Measurements from ENCODE around the gene HBM. TPM values are rescaled to one million over a fixed set of nuclear protein-coding genes. Genes with fewer than 3 reads are reported as not detected.
A peak's percentile ranks its signal among the peaks of the same experiment; 100 is the strongest.
"Not testable (repeated sequence)": the region's sequence is repeated elsewhere in the genome, so short reads cannot be mapped to it uniquely, and the experiment has no call there.

The HBM gene
- total RNA-seq, 3 donors from 2014 or later, result not detected

DNA sequence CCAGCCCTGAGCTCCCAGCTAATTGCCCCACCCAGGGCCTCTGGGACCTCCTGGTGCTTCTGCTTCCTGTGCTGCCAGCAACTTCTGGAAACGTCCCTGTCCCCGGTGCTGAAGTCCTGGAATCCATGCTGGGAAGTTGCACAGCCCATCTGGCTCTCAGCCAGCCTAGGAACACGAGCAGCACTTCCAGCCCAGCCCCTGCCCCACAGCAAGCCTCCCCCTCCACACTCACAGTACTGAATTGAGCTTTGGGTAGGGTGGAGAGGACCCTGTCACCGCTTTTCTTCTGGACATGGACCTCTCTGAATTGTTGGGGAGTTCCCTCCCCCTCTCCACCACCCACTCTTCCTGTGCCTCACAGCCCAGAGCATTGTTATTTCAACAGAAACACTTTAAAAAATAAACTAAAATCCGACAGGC lies 4.3 kb downstream of the HBM start:
- ATAC-seq; H3K4me3 Mint-ChIP-seq; H3K9me3 Mint-ChIP-seq; DNase-seq; H3K36me3 Mint-ChIP-seq (ENCODE audit: insufficient read depth): not testable (repeated sequence)
- peaks cover 15% of the 10 kb centered on the region for H3K4me1 Mint-ChIP-seq (ENCODE audit: low read depth)
- H3K27me3 Mint-ChIP-seq (ENCODE audit: low read depth), result peaks cover 69% of the 10 kb centered on the region

DNA sequence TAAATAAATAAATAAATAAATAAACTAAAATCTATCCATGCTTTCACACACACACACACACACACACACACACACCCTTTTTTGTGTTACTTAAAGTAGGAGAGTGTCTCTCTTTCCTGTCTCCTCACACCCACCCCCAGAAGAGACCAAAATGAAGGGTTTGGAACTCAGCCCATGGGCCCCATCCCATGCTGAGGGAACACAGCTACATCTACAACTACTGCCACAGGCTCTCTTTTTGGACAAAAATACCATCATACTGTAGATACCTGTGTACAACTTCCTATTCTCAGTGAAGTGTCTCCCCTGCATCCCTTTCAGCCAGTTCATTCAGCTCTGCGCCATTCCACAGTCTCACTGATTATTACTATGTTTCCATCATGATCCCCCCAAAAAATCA lies 5.0 kb downstream of the HBM start:
- no peak for DNase-seq
- Mint-ChIP-seq H3K4me3 (no peak overlapping the region), H3K36me3 (ENCODE audit: insufficient read depth) (no peaks in the 10 kb centered on the region), H3K4me1 (ENCODE audit: low read depth) (peaks cover 18% of the 10 kb centered on the region), H3K9me3 (no peaks in the 10 kb centered on the region), H3K27me3 (ENCODE audit: low read depth) (peaks cover 72% of the 10 kb centered on the region)
- ATAC-seq, result no peak

DNA sequence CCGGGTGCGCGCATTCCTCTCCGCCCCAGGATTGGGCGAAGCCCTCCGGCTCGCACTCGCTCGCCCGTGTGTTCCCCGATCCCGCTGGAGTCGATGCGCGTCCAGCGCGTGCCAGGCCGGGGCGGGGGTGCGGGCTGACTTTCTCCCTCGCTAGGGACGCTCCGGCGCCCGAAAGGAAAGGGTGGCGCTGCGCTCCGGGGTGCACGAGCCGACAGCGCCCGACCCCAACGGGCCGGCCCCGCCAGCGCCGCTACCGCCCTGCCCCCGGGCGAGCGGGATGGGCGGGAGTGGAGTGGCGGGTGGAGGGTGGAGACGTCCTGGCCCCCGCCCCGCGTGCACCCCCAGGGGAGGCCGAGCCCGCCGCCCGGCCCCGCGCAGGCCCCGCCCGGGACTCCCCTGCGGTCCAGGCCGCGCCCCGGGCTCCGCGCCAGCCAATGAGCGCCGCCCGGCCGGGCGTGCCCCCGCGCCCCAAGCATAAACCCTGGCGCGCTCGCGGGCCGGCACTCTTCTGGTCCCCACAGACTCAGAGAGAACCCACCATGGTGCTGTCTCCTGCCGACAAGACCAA lies 6.7 kb downstream of the HBM start, which contains the start of gene HBA2:
TSS of gene HBA2 (plus strand) at position 503 of the 568 bp plus-strand sequence. CDS start at position 540, 37 bp downstream.
- peaks cover 67% of the 10 kb centered on the region for H3K27me3 Mint-ChIP-seq (ENCODE audit: low read depth)
- H3K36me3 Mint-ChIP-seq (ENCODE audit: insufficient read depth); H3K9me3 Mint-ChIP-seq; DNase-seq: not testable (repeated sequence)
- ATAC-seq, result peak; percentile 57 to 59
- H3K4me3 Mint-ChIP-seq, result peak within 1 kb of the TSS; percentile 26
- peaks cover 11% of the 10 kb centered on the region for H3K4me1 Mint-ChIP-seq (ENCODE audit: low read depth)

DNA sequence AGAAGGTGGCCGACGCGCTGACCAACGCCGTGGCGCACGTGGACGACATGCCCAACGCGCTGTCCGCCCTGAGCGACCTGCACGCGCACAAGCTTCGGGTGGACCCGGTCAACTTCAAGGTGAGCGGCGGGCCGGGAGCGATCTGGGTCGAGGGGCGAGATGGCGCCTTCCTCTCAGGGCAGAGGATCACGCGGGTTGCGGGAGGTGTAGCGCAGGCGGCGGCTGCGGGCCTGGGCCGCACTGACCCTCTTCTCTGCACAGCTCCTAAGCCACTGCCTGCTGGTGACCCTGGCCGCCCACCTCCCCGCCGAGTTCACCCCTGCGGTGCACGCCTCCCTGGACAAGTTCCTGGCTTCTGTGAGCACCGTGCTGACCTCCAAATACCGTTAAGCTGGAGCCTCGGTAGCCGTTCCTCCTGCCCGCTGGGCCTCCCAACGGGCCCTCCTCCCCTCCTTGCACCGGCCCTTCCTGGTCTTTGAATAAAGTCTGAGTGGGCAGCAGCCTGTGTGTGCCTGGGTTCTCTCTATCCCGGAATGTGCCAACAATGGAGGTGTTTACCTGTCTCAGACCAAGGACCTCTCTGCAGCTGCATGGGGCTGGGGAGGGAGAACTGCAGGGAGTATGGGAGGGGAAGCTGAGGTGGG lies 7.6 kb downstream of the HBM start:
- Mint-ChIP-seq H3K4me1 (ENCODE audit: low read depth) (peaks cover 11% of the 10 kb centered on the region), H3K4me3 (peak overlapping the region; percentile 26), H3K27me3 (ENCODE audit: low read depth) (peaks cover 67% of the 10 kb centered on the region)
- not testable (repeated sequence) for DNase-seq; H3K9me3 Mint-ChIP-seq; H3K36me3 Mint-ChIP-seq (ENCODE audit: insufficient read depth); ATAC-seq

DNA sequence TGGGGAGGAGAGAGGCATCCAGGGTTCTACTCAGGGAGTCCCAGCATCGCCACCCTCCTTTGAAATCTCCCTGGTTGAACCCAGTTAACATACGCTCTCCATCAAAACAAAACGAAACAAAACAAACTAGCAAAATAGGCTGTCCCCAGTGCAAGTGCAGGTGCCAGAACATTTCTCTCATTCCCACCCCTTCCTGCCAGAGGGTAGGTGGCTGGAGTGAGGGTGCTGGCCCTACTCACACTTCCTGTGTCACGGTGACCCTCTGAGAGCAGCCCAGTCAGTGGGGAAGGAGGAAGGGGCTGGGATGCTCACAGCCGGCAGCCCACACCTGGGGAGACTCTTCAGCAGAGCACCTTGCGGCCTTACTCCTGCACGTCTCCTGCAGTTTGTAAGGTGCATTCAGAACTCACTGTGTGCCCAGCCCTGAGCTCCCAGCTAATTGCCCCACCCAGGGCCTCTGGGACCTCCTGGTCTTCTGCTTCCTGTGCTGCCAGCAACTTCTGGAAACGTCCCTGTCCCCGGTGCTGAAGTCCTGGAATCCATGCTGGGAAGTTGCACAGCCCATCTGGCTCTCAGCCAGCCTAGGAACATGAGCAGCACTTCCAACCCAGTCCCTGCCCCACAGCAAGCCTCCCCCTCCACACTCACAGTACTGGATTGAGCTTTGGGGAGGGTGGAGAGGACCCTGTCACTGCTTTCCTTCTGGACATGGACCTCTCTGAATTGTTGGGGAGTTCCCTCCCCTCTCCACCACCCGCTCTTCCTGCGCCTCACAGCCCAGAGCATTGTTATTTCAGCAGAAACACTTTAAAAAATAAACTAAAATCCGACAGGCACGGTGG lies 8.4 kb downstream of the HBM start:
- not testable (repeated sequence) for H3K36me3 Mint-ChIP-seq (ENCODE audit: insufficient read depth); DNase-seq; H3K9me3 Mint-ChIP-seq; H3K4me3 Mint-ChIP-seq; ATAC-seq
- H3K27me3 Mint-ChIP-seq (ENCODE audit: low read depth), result peaks cover 63% of the 10 kb centered on the region
- peaks cover 11% of the 10 kb centered on the region for H3K4me1 Mint-ChIP-seq (ENCODE audit: low read depth)

DNA sequence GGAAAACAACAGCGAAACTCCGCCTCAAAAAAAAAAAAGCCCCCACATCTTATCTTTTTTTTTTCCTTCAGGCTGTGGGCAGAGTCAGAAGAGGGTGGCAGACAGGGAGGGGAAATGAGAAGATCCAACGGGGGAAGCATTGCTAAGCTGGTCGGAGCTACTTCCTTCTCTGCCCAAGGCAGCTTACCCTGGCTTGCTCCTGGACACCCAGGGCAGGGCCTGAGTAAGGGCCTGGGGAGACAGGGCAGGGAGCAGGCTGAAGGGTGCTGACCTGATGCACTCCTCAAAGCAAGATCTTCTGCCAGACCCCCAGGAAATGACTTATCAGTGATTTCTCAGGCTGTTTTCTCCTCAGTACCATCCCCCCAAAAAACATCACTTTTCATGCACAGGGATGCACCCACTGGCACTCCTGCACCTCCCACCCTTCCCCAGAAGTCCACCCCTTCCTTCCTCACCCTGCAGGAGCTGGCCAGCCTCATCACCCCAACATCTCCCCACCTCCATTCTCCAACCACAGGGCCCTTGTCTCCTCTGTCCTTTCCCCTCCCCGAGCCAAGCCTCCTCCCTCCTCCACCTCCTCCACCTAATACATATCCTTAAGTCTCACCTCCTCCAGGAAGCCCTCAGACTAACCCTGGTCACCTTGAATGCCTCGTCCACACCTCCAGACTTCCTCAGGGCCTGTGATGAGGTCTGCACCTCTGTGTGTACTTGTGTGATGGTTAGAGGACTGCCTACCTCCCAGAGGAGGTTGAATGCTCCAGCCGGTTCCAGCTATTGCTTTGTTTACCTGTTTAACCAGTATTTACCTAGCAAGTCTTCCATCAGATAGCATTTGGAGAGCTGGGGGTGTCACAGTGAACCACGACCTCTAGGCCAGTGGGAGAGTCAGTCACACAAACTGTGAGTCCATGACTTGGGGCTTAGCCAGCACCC lies 9.5 kb downstream of the HBM start:
- ATAC-seq (no peak), DNase-seq (no peak)
- H3K4me1 Mint-ChIP-seq (ENCODE audit: low read depth), result peaks cover 13% of the 10 kb centered on the region
- H3K9me3 Mint-ChIP-seq, result no peaks in the 10 kb centered on the region
- no peaks in the 10 kb centered on the region for H3K36me3 Mint-ChIP-seq (ENCODE audit: insufficient read depth)
- H3K27me3 Mint-ChIP-seq (ENCODE audit: low read depth), result peaks cover 64% of the 10 kb centered on the region
- peak overlapping the region; percentile 24 for H3K4me3 Mint-ChIP-seq

DNA sequence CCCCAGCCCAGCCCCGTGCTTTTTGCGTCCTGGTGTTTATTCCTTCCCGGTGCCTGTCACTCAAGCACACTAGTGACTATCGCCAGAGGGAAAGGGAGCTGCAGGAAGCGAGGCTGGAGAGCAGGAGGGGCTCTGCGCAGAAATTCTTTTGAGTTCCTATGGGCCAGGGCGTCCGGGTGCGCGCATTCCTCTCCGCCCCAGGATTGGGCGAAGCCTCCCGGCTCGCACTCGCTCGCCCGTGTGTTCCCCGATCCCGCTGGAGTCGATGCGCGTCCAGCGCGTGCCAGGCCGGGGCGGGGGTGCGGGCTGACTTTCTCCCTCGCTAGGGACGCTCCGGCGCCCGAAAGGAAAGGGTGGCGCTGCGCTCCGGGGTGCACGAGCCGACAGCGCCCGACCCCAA lies 10.2 kb downstream of the HBM start:
- Mint-ChIP-seq H3K4me1 (ENCODE audit: low read depth) (peaks cover 13% of the 10 kb centered on the region), H3K27me3 (ENCODE audit: low read depth) (peaks cover 59% of the 10 kb centered on the region)
- H3K4me3 Mint-ChIP-seq; DNase-seq; H3K9me3 Mint-ChIP-seq; H3K36me3 Mint-ChIP-seq (ENCODE audit: insufficient read depth): not testable (repeated sequence)
- peak; percentile 3 to 15 for ATAC-seq

DNA sequence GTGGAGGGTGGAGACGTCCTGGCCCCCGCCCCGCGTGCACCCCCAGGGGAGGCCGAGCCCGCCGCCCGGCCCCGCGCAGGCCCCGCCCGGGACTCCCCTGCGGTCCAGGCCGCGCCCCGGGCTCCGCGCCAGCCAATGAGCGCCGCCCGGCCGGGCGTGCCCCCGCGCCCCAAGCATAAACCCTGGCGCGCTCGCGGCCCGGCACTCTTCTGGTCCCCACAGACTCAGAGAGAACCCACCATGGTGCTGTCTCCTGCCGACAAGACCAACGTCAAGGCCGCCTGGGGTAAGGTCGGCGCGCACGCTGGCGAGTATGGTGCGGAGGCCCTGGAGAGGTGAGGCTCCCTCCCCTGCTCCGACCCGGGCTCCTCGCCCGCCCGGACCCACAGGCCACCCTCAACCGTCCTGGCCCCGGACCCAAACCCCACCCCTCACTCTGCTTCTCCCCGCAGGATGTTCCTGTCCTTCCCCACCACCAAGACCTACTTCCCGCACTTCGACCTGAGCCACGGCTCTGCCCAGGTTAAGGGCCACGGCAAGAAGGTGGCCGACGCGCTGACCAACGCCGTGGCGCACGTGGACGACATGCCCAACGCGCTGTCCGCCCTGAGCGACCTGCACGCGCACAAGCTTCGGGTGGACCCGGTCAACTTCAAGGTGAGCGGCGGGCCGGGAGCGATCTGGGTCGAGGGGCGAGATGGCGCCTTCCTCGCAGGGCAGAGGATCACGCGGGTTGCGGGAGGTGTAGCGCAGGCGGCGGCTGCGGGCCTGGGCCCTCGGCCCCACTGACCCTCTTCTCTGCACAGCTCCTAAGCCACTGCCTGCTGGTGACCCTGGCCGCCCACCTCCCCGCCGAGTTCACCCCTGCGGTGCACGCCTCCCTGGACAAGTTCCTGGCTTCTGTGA lies 11.0 kb downstream of the HBM start, which contains the start of gene HBA1:
TSS of gene HBA1 (plus strand) at position 204 of the 906 bp plus-strand sequence. CDS start at position 241, 37 bp downstream.
- Mint-ChIP-seq H3K4me1 (ENCODE audit: low read depth) (peaks cover 13% of the 10 kb centered on the region), H3K4me3 (peak within 1 kb of the TSS; percentile 24), H3K27me3 (ENCODE audit: low read depth) (peaks cover 54% of the 10 kb centered on the region)
- DNase-seq; H3K9me3 Mint-ChIP-seq; H3K36me3 Mint-ChIP-seq (ENCODE audit: insufficient read depth): not testable (repeated sequence)
- peak; percentile 50 to 61 for ATAC-seq

DNA sequence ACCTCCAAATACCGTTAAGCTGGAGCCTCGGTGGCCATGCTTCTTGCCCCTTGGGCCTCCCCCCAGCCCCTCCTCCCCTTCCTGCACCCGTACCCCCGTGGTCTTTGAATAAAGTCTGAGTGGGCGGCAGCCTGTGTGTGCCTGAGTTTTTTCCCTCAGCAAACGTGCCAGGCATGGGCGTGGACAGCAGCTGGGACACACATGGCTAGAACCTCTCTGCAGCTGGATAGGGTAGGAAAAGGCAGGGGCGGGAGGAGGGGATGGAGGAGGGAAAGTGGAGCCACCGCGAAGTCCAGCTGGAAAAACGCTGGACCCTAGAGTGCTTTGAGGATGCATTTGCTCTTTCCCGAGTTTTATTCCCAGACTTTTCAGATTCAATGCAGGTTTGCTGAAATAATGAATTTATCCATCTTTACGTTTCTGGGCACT lies 11.6 kb downstream of the HBM start:
- Mint-ChIP-seq H3K27me3 (ENCODE audit: low read depth) (peaks cover 51% of the 10 kb centered on the region), H3K4me1 (ENCODE audit: low read depth) (peaks cover 13% of the 10 kb centered on the region), H3K9me3 (no peaks in the 10 kb centered on the region), H3K36me3 (ENCODE audit: insufficient read depth) (no peaks in the 10 kb centered on the region), H3K4me3 (no peak overlapping the region)
- DNase-seq (no peak), ATAC-seq (no peak)

DNA sequence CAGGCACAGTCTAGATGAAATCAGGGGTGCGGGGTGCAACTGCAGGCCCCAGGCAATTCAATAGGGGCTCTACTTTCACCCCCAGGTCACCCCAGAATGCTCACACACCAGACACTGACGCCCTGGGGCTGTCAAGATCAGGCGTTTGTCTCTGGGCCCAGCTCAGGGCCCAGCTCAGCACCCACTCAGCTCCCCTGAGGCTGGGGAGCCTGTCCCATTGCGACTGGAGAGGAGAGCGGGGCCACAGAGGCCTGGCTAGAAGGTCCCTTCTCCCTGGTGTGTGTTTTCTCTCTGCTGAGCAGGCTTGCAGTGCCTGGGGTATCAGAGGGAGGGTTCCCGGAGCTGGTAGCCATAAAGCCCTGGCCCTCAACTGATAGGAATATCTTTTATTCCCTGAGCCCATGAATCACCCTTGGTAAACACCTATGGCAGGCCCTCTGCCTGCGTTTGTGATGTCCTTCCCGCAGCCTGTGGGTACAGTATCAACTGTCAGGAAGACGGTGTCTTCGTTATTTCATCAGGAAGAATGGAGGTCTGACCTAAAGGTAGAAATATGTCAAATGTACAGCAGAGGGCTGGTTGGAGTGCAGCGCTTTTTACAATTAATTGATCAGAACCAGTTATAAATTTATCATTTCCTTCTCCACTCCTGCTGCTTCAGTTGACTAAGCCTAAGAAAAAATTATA lies 12.3 kb downstream of the HBM start:
- Mint-ChIP-seq H3K36me3 (ENCODE audit: insufficient read depth) (no peaks in the 10 kb centered on the region), H3K4me3 (no peak overlapping the region)
- no peak for DNase-seq

DNA sequence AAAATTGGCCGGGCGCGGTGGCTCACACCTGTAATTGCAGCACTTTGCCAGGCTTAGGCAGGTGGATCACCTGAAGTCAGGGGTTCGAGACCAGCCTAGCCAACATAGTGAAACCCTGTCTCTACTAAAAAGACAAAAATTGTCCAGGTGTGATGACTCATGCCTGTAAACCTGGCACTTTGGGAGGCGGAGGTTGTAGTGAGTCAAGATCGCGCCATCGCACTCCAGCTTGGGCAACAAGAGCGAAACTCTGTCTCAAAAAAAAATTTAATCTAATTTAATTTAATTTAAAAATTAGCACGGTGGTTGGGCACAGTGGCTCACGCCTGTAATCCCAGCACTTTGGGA lies 12.9 kb downstream of the HBM start:
- ATAC-seq, result no peak
- no peaks in the 10 kb centered on the region for H3K36me3 Mint-ChIP-seq (ENCODE audit: insufficient read depth)
- no peak overlapping the region for H3K4me3 Mint-ChIP-seq
- DNase-seq, result no peak
- H3K9me3 Mint-ChIP-seq, result no peaks in the 10 kb centered on the region
- H3K4me1 Mint-ChIP-seq (ENCODE audit: low read depth), result peaks cover 13% of the 10 kb centered on the region
- H3K27me3 Mint-ChIP-seq (ENCODE audit: low read depth), result peaks cover 48% of the 10 kb centered on the region

More for the DNA sequence above, 12.3 kb downstream of the HBM start:
- peaks cover 51% of the 10 kb centered on the region for H3K27me3 Mint-ChIP-seq (ENCODE audit: low read depth)
- H3K9me3 Mint-ChIP-seq, result no peaks in the 10 kb centered on the region
- ATAC-seq, result no peak
- H3K4me1 Mint-ChIP-seq (ENCODE audit: low read depth), result peaks cover 13% of the 10 kb centered on the region

DNA sequence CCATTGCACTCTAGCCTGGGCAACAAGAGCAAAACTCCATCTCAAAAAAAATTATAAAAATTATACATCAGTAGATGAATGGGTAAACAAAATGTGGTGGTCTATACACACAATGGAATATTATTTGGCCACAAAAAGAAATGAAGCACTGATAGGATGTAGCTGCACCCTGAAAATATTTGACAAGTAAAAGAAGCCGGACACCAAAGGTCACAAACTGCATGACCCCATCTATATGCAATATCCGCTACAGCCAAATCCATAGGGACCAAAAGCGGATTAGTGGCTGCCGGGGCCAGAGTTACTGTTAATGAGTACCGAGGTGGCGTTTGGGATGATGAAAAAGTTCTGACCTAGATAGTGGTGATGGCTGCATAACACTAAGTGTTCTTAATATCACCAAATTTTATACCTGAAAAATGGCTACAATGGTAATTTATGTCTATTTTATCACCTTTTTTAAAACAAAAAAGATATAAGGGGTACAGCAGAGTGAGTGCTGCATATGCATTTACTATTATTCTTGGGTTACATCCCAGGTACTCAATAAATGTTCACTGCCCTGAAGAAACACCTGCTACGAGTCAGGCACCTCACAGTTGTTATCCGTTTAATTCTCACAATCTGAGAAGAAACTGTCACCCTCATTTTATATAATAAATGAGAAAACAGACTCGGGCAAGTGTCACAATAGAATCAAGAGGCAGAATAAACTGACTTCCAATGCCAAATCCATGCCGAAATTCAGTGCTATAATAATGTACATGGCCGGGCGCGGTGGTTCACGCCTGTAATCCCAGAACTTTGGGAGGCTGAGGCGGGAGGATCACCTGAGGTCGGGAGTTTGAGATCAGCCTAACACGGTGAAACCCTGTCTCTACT lies 13.7 kb downstream of the HBM start:
- Mint-ChIP-seq H3K4me3 (peak overlapping the region; percentile 46), H3K9me3 (no peaks in the 10 kb centered on the region), H3K36me3 (ENCODE audit: insufficient read depth) (no peaks in the 10 kb centered on the region), H3K27me3 (ENCODE audit: low read depth) (peaks cover 44% of the 10 kb centered on the region), H3K4me1 (ENCODE audit: low read depth) (peaks cover 10% of the 10 kb centered on the region)
- DNase-seq (no peak), ATAC-seq (no peak)
